NCI-H345 treated with DMSO at 0.1 percent for 48 hours (cell line): ENCODE data around the gene RBM4.
"Not testable (repeated sequence)": the region's sequence is repeated elsewhere in the genome, so short reads cannot be mapped to it uniquely, and the experiment has no call there.

ENCODE experiments used
- DNase-seq: peaks from one replicate; lab custom pipeline; 2025; ENCODE audit not compliant: unreplicated experiment; lab: John Stamatoyannopoulos, UW

Gene RBM4

GRCh38 chr11:66638177-66639065, at the start of gene RBM4:
TSS of gene RBM4 (plus strand) at chr11:66638703. CDS start at chr11:66639712, 1,009 bp downstream.
- peak; percentile 99 for DNase-seq

GRCh38 chr11:66589315-66589714, 49.2 kb upstream of the RBM4 start:
- not testable (repeated sequence) for DNase-seq

GRCh38 chr11:66589996-66590675, 48.4 kb upstream of the RBM4 start:
- DNase-seq = no peak

GRCh38 chr11:66591175-66591574, 47.3 kb upstream of the RBM4 start:
- no peak for DNase-seq

GRCh38 chr11:66592457-66593302, 45.8 kb upstream of the RBM4 start, which contains the start of the genes CCDC87 and CCS:
TSS of gene CCDC87 (minus strand) at chr11:66593063. CDS start at chr11:66593015, 48 bp downstream.
TSS of gene CCS (plus strand) at chr11:66593185. CDS start at chr11:66593262, 77 bp downstream.
- DNase-seq = peak; percentile 97

GRCh38 chr11:66593303-66593635, 45.2 kb upstream of the RBM4 start:
- DNase-seq = no peak

- no peak for DNase-seq
Observed at GRCh38 chr11:66593650-66594049, 44.9 kb upstream of the RBM4 start.

- no peak for DNase-seq
Observed at GRCh38 chr11:66595245-66595904, 43.1 kb upstream of the RBM4 start.

GRCh38 chr11:66598993-66599392, 39.5 kb upstream of the RBM4 start:
- DNase-seq = no peak

- DNase-seq = no peak
Observed at GRCh38 chr11:66600219-66600618, 38.3 kb upstream of the RBM4 start.

- no peak for DNase-seq
Observed at GRCh38 chr11:66600631-66601233, 37.8 kb upstream of the RBM4 start.

GRCh38 chr11:66603072-66603471, 35.4 kb upstream of the RBM4 start:
- DNase-seq = no peak

- DNase-seq = no peak
Observed at GRCh38 chr11:66604155-66604554, 34.3 kb upstream of the RBM4 start.

- DNase-seq = not testable (repeated sequence)
Observed at GRCh38 chr11:66606608-66607007, 31.9 kb upstream of the RBM4 start.

GRCh38 chr11:66607126-66607834, 31.2 kb upstream of the RBM4 start:
- DNase-seq = no peak

- no peak for DNase-seq
Observed at GRCh38 chr11:66609721-66610617, 28.5 kb upstream of the RBM4 start.

- no peak for DNase-seq
Observed at GRCh38 chr11:66612458-66612857, 26.0 kb upstream of the RBM4 start.

- no peak for DNase-seq
Observed at GRCh38 chr11:66614073-66614472, 24.4 kb upstream of the RBM4 start.
